Hematopoietic multipotent progenitor cell treated with erythropoietin and hydrocortisone succinate and interleukin-3 and kit ligand, for 15 days (in vitro differentiated cells): ENCODE results near the gene CREG1.
"Not testable (repeated sequence)": the region's sequence is repeated elsewhere in the genome, so short reads cannot be mapped to it uniquely, and the experiment has no call there.

ENCODE experiments used
- DNase-seq: peaks from one replicate; pipeline ENCODE4 v3.0.0-alpha.2; 2015; ENCODE audit warnings: low spot score

CREG1 gene

GRCh38 chr1:167553136-167554027, at the start of gene CREG1:
CREG1 (minus strand) TSS chr1:167553762.
- DNase-seq = peak; percentile 92

DNA sequence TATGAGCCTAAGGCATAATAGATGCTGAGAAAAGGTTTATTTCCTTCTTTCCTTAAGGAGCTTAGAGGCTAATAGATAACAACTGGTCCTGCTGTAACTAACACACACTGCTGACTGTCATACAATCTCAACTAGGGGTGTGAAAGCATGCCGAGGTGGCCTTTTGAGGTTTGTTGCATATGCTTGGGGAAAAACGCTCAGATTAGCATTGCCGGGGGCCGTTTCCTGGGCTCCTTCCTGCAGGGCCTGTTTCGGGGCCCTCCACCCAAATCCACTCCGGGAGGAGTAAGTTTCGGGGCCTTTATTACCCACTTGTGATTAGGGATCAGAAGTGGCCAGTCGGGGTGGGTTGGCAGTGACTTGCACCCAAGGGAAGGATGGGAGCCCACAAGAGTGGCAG, 49.3 kb upstream of the CREG1 start:
- no peak for DNase-seq

DNA sequence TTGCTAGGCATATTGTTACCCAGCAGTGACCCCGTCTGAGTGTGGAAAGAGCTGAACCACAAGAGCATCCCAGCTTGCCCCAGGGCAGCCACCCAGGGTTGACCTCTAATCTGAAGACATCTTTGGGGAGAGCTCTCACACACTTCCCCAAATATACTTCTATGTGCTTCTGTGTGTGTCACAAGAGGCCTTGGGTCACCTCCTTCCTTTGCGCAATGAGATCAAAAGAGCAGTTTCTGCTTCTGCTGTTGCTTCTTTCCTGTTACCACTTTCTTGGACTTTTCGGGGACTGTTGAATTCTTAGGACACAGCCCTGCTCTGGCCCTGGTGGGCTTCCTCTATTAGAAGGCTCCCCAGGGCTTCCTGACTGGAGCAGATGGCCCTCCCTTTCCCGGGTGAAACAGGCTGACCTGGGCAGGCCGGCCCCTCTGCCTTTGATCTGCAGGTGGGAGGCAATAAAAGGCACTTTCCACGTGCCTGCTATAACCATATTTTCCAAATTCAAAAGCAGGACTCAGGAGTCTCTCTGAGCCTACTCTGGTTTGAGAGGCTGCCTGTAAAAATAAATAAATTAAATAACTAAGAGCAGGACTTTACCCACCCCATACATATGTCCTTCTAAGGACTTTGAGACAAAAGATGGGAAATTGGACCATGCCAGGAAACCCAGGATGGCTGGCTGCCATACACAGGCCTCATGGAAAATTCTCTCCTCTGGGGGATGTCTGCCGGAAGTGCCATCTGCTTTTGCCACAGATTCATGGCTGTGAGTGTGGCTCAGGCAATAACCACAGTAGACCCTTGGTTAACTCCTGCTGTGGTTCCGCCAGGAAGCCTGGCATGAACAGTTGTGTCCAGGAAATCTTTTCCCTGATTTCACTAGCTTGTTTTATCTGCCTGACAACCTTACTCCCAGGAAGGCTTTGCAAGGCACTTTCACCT, 48.2 kb upstream of the CREG1 start:
- no peak for DNase-seq

DNA sequence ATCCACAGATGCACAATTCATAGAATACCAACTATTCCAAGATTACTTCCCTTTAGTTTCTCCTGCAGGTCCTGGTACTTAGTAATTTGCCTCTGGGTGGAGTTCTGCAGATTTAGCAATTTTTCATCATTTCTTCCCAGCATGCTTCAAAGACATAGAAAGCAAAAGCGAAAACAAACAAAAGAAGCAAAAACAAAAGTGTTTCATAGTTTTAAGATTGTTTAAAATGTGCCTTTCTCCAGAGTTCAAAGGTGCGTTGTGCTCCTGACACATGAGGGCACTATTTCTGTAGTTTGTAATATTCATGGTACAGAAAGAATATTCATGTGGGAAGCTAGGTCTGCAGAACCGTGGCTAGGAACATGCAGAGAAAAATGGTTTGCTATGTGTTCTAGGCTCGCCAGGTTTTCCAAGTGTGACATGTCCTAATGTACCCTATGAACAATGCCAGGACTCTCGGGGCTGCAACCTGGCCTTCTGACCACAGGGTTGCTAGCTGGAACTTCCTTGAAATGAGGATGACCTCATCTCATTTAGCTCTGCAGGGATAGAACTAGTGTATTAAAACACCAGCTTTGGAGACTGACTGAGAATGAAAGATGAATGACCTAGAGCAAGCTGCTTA, 46.5 kb upstream of the CREG1 start:
- DNase-seq = no peak

DNA sequence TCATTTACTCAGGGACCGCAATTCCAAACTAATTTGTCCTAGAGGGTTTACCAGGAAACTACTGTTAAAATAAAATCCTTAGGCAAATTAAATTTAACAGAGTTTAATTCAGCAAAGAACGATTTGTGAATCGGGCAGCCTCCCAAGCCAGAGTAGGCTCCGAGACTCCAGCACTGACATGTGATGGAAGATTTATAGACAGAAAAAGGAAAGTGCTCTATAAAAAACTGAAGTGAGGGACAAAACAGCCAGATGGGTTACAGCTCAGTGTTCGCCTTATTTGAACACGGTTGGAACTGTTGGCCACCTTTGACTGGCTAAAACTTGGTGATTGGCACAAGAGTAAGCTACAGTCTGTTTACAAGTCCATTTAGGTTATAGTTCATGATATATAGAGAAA, 41.3 kb upstream of the CREG1 start:
- DNase-seq = no peak

DNA sequence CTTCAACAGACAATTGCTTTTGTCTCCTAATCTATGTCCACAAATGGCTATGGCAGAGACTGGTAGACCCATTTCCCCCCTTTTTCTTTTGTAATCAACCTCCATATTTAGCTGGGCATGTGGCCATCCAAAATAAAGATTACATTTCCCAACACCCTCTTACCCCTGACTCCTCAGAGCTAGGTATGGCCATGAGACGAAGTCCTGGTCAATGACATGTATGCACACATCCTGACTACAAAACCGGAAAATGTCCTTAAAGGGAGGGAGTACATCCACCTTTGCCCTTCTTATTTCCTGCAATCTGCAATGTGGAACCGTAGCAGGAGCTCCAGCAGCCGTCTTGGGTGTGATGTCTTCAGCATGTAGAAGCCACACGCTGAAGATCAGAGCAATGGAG, 40.3 kb upstream of the CREG1 start:
- no peak for DNase-seq

- DNase-seq = no peak
Measured at GRCh38 chr1:167592475-167592874, 38.9 kb upstream of the CREG1 start.

GRCh38 chr1:167588361-167588760, 34.8 kb upstream of the CREG1 start:
- no peak for DNase-seq

- no peak for DNase-seq
Measured at GRCh38 chr1:167587872-167588271, 34.3 kb upstream of the CREG1 start.

DNA sequence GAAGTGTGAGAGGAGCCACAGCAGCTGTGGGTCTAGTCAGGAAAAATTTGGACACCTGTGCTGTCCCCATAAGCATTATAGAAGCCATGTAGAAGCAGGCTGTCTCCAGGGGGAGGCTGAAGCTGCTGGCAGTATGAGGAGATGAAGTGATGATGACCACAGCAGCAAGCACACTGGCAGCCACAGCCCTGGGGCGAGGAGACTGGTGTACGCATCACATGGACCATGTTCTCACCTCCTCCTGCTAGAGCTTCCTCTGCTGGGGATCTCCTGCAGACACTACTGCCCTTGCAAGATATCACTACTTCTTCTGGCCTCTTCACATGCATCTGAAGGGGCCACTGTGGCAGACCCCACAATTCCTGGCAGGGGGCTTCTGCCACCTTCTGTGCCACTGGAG, 33.8 kb upstream of the CREG1 start:
- DNase-seq = no peak

- DNase-seq = no peak
Measured at GRCh38 chr1:167584581-167584980, 31.0 kb upstream of the CREG1 start.

DNA sequence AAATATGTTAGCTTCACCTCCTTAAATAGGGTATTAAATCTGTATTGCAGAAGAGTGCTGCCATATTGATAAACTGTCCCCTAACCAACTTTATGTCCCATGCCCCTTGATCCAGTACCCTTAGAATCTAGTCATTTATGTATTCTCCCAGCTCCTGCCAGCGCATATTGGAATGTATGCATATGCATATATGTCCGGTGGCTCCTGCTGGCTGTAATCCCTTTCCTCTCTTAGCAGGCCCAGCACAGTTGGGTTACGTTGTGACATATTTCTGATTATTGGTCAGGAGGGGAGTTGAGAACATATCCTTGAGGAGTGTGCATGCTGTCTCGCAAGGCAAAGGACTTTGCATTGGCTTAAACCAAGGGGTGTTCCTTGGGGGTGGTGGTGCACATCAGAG, 29.2 kb upstream of the CREG1 start:
- DNase-seq = no peak

GRCh38 chr1:167582064-167582463, 28.5 kb upstream of the CREG1 start:
- DNase-seq = no peak

DNA sequence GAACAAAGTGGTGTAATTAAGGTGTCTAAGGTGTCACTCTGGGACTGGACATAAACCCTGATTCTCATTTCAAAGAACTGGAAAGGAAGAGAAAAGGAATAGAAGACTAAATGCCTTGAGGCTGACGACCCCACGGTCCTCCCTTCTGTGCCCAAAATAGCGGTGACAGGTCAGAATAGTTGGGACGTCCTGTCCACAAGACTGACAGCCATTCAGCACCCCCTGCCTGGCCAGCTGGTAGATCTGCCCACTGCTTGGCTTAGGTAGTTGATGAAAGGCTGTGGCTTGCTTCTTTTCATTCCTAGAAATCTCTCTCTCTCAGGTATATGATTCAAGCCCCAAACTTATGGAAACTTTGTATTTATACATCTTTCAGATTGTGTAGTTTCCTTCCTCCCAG, 26.4 kb upstream of the CREG1 start:
- DNase-seq = no peak

DNA sequence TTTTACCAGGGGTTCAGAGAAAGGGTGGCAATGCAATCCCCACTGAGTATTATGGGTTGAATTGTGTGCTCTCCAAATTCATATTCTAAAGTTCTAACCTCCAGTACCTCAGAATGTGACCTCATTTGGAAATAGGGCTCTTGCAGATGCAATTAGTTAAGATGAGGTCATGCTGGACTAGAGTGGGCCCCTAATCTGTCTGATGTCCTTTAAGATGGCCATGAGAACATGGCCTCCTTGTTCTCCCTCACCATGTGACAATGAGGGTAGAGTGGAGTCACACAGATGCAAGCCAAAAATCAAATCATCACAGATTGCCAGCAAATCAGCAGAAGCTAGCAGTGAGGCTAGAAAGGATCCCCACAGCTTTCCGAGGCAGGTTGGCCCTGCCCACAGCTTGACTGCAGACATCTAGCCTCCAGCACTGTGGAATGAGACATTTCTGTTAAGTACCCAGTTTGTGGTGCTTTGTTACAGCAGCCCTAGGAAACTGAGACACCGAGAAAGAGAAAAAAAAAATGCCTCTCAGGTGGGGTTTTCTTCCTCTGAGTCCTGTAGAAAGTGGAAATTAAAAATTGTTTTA, 25.5 kb upstream of the CREG1 start:
- no peak for DNase-seq

DNA sequence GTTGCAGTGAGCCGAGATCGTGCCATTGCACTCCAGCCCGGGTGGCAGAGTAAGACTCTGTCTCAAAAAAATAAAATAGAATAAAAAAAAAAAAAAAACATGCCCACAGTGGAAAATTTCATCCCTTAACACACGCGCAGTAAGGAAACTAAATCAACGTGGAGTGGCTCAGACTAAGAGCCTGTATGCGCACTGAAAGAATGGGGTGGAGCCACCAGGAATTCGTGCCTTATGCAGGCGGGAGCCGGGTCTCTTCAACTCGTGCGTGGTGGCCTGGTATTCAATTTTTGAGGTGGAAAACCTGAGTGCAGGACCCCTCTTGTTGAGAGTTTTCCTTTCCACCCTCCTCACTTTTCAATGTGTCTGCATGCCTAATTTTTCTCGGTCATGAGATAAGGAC, 22.1 kb upstream of the CREG1 start:
- no peak for DNase-seq

DNA sequence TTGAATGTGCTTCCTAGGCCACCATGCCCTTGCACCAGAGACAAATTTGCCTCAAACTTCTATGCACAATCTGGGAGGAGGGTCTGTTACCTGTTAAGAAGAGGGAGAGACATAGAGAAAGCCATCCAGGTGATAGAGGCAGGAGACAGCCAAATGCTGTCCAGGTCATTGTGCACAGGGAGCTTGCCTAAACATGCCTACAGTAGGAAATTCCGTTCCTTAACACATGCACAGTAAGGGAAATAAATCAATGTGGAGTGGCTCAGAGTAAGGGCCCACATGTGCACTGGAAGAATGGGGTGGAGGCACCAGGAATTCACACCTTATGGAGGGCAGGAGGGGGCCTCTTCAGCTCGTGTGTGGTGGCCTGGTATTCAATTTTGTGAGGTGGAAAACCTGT, 19.5 kb upstream of the CREG1 start:
- no peak for DNase-seq

DNA sequence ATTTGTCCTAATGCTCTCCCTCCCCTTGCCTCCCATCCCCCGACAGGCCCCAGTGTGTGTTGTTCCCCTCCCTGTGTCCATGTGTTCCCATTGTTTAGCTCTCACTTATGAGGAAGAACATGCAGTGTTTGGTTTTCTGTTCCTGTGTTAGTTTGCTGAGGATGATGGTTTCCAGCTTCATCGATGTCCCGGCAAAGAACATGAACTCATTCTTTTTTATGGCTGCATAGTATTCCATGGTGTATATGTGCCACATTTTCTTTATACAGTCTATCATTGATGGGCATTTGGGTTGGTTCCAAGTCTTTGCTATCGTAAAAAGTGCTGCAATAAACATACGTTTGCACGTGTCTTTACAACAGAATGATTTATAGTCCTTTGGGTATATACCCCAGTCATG, 17.1 kb upstream of the CREG1 start:
- DNase-seq = not testable (repeated sequence)

DNA sequence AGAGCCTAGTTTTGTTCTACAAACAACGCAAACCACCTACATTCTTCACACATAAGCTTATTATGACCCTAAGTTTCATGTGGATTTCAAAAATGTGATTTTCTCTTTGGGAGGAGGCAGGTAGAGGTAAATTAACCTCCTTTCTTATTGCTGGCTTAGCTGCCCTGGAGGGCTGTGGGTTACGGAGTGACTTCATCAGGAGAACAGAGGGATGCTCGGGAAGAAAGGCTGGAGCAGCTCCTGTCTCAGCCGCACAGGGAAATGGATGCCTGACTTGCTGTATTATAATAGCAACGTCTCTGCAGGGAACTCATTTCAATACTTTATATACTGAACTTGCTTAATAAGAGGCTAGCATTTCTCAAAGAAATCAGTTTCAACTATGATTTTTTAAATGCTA, 14.1 kb upstream of the CREG1 start:
- no peak for DNase-seq

DNA sequence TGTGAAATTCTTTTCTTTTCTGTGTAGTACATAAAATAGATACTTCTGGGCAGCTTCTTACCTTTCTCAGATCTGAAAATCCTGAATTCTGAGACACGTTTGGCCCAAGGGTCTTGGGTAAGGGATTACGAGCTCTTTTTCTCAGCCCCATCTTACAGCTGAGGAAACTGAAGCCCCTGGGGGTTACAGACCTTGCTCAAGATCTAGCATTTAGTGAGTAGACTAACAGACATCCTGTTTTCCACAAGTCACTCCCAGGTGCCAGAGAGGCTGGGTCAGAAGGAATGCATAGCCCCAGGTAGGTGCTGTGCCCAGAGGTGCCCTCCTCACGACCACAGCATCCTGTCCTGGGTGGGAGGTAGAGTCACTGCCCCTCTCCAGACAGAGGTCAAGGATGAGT, 13.2 kb upstream of the CREG1 start:
- DNase-seq = no peak

DNA sequence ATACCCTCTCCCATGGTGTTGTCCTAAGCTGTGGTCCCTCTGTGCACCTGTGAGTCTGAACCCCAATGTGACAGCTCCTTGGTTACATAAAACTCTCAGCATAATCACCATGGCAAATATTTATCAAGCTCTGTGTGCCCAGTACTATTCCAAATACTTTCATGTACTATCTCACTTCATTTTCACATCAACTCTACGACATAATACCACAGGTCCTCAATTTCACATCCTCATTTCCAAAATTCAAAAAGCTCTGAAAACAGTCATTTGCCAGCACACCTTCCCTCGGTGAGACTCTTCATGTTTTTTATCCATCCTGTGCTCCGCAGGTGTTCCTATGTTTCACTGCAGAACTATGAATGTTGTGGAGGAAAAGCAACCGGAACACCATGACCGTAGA, 12.4 kb upstream of the CREG1 start:
- DNase-seq = no peak

GRCh38 chr1:167564612-167565270, 11.2 kb upstream of the CREG1 start:
- no peak for DNase-seq
